Kidney (tissue), 14 donors: ENCODE data around the gene CRYBA2. TPM values are rescaled to one million over a fixed set of nuclear protein-coding genes. Genes with fewer than 3 reads are reported as not detected.

ENCODE experiments used
- DNase-seq, 5 donors: peaks; one replicate each; pipeline ENCODE4 v3.0.0-alpha.2; 2013 to 2020
- FAIRE-seq: peaks from 2 replicates; lab custom pipeline; 2012; peaks lifted over from hg19 to GRCh38; lab: Jason Lieb, UNC
- H3K27ac ChIP-seq, 2 donors: one replicate each; pipeline ENCODE4 v1.7.0; 2013; ENCODE audit warnings: low read depth in 2 of 2, low read length in 2 of 2, inconsistent platforms in 1 of 2
- H3K27me3 ChIP-seq: one replicate; pipeline ENCODE4 v1.7.1; 2013; ENCODE audit warnings: low read length, inconsistent platforms; ENCODE audit not compliant: control insufficient read depth, insufficient read depth
- H3K36me3 ChIP-seq, 3 donors: one replicate each; pipeline versions ENCODE4 v1.7.0 to v1.7.1; 2013; ENCODE audit warnings: low read length in 3 of 3, control low read depth in 1 of 3, inconsistent platforms in 1 of 3; ENCODE audit not compliant: insufficient read depth in 3 of 3, control insufficient read depth in 2 of 3
- H3K4me1 ChIP-seq, 3 donors: one replicate each; pipeline versions ENCODE4 v1.7.0 to v1.7.1; 2013; ENCODE audit warnings: low read length in 3 of 3, inconsistent platforms in 1 of 3, low read depth in 1 of 3; ENCODE audit not compliant: control insufficient read depth in 2 of 3, insufficient read depth in 2 of 3
- H3K4me3 ChIP-seq, 3 donors: one replicate each; pipeline versions ENCODE4 v1.7.0 to v1.8.1; 2013; ENCODE audit warnings: low read length in 3 of 3, control low read depth in 1 of 3, inconsistent platforms in 1 of 3
- H3K9ac ChIP-seq, 3 donors: one replicate each; pipeline versions ENCODE4 v1.7.0 to v1.7.1; 2013; ENCODE audit warnings: low read length in 3 of 3, control low read depth in 1 of 3, inconsistent platforms in 1 of 3
- H3K9me3 ChIP-seq, 3 donors: one replicate each; pipeline versions ENCODE4 v1.7.0 to v1.7.1; 2013; ENCODE audit warnings: low read length in 3 of 3, control low read depth in 1 of 3, inconsistent platforms in 1 of 3; ENCODE audit not compliant: control insufficient read depth in 2 of 3, insufficient read depth in 1 of 3
- CTCF ChIP-seq: IDR thresholded peaks from 3 replicates; pipeline ENCODE4 v1.5.1; 2012; ENCODE audit warnings: mild to moderate bottlenecking, moderate library complexity, borderline replicate concordance; ENCODE audit not compliant: insufficient read depth; ENCODE audit errors: extremely low read depth
- intact Hi-C: fragments of 100-400 bp; cut with DNase I; formaldehyde crosslinking; loops from one replicate; pipeline ENCODE4 v1.11.1; 2022
- polyA plus RNA-seq: library from polyadenylated mRNA; stranded (reverse); fragments of 350-450 nt; fragmentation: Illumina TruSeq; extraction: RNeasy Lipid Tissue Mini Kit (QIAGEN cat#74804); gene quantifications from one replicate; pipeline ENCODE4 v1.2.3, GENCODE V29; 2014; ENCODE audit warnings: low read depth, low replicate concordance; ENCODE audit not compliant: insufficient read depth
- total RNA-seq: library from RNA; stranded (reverse); fragmentation: NEBNext Ultra II Directional; extraction: Animal tissue kit (Norgen Biotek cat#: 25700); gene quantifications from one replicate; pipeline ENCODE4 v1.2.1, GENCODE V29; 2021
- donor health status: control.
- donor health status: control.
- donor health status: control.
- donor health status: control.
- donor health status: control.
- donor health status: DM: yes; HTN: yes; CAD: no.
- donor health status: Normal renal cell carcinoma (clear cell type).

Gene CRYBA2
- total and polyA plus RNA-seq, 2 donors from 2014 or later: not detected

- TF ChIP-seq CTCF: no peak
- Histone ChIP-seq H3K9me3 (no peaks in the 10 kb centered on the region), H3K4me1 (no peaks in the 10 kb centered on the region), H3K27me3 (no peaks in the 10 kb centered on the region), H3K27ac (no peak overlapping the region), H3K9ac (no peak overlapping the region), H3K4me3 (no peak overlapping the region), H3K36me3 (no peaks in the 10 kb centered on the region)
- DNase-seq (peak in 1 of 5 donors; percentile 41), FAIRE-seq (no peak)
- intact Hi-C loops: no loop called here
Measured at GRCh38 chr2:219026946-219027345, 33.7 kb upstream of the CRYBA2 start.

GRCh38 chr2:219025637-219026585 is 32.7 kb upstream of the CRYBA2 start:
- Histone ChIP-seq H3K36me3 (no peaks in the 10 kb centered on the region), H3K4me3 (no peak overlapping the region), H3K4me1 (no peaks in the 10 kb centered on the region), H3K9ac (no peak overlapping the region), H3K9me3 (no peaks in the 10 kb centered on the region), H3K27ac (no peak overlapping the region), H3K27me3 (no peaks in the 10 kb centered on the region)
- intact Hi-C loops: no loop called here
- no peak for FAIRE-seq
- TF ChIP-seq CTCF: no peak
- DNase-seq: peak in 1 of 5 donors; percentile 45

GRCh38 chr2:219024059-219024458 is 30.8 kb upstream of the CRYBA2 start:
- no peak overlapping the region for H3K27ac ChIP-seq
- H3K9me3 ChIP-seq: no peaks in the 10 kb centered on the region
- DNase-seq (peak in 1 of 5 donors; percentile 48), FAIRE-seq (no peak)
- no peak overlapping the region for H3K9ac ChIP-seq
- no peaks in the 10 kb centered on the region for H3K4me1 ChIP-seq
- no peak overlapping the region for H3K4me3 ChIP-seq
- no peak for TF ChIP-seq CTCF
- no peaks in the 10 kb centered on the region for H3K36me3 ChIP-seq
- intact Hi-C loops: no loop called here
- no peaks in the 10 kb centered on the region for H3K27me3 ChIP-seq
